ENCODE results near the gene PTPN14. TPM values are rescaled to one million over a fixed set of nuclear protein-coding genes. Genes with fewer than 3 reads are reported as not detected.

The PTPN14 gene
- total and polyA plus RNA-seq, 3 donors from 2014 or later: 14.8 to 59.2 (median 42.2) TPM

DNA sequence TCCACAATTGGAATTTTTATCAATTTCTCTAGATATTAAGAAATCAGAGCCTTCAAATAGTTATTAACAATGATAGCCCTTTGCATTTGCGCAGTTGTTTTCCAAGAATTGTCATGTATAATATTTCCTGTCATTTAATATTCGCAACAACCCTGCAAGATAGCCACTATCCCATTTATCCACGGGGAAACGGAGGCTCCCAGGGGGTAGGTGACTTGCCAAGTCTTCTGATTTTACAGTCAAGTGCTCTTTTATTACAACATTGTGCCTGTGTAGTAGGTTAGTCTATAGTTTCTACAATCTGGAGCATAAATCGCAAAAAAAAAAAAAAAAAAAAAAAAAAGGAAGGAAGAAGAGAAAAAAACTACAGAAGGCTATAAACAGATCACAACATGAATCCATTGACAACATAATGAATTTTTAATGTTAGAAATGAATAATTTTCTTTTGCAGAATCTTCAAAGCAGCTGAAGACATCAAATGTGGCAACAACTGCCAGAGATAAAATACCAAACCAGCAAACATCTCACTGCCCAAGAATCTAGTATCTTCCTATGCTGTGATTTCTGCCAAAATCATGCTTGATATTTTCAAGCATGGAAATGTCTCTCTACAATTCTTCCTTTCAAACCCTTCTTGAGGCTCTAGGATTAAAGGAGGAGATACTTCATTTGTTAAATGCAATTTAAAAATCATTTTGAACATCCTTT, 125.5 kb downstream of the PTPN14 start:
- Histone ChIP-seq H3K4me3 (no peak overlapping the region), H3K36me3 (ENCODE audit: low read depth, missing control alignments) (no peaks in the 10 kb centered on the region), H3K9me3 (no peaks in the 10 kb centered on the region), H3K27me3 (no peaks in the 10 kb centered on the region), H3K27ac (no peak overlapping the region), H3K4me1 (no peaks in the 10 kb centered on the region)
- intact Hi-C loops (cut with DNase I; ENCODE audit: low total_unique reads): no loop called here
- WGBS, 2 donors: 82 to 83% methylated on average over 5 of the region's 5 CpGs
- no peak for DNase-seq
- TF ChIP-seq, protein P1, sequence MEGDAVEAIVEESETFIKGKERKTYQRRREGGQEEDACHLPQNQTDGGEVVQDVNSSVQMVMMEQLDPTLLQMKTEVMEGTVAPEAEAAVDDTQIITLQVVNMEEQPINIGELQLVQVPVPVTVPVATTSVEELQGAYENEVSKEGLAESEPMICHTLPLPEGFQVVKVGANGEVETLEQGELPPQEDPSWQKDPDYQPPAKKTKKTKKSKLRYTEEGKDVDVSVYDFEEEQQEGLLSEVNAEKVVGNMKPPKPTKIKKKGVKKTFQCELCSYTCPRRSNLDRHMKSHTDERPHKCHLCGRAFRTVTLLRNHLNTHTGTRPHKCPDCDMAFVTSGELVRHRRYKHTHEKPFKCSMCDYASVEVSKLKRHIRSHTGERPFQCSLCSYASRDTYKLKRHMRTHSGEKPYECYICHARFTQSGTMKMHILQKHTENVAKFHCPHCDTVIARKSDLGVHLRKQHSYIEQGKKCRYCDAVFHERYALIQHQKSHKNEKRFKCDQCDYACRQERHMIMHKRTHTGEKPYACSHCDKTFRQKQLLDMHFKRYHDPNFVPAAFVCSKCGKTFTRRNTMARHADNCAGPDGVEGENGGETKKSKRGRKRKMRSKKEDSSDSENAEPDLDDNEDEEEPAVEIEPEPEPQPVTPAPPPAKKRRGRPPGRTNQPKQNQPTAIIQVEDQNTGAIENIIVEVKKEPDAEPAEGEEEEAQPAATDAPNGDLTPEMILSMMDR (IDR thresholded peaks at IDR 0.05): no peak
- TF ChIP-seq POLR2A (IDR thresholded peaks at IDR 0.05): no peak

DNA sequence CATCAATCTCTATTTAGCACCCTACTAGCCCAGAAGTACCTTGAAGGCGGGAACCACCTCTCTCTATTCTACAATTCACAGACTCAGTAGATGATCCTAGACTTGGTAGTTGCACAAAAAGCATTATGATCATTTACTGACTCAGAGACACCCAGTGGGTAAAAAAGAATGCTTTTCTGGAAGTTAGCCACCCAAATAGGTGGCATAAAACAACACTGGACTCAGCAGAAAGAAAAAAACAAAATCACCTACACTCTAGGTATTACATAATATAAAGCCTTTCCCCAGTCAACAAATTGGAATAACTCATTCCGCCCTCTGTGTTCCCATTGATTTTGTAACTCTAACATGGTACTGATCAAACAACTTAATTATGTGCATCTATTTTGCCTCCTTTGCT, 126.3 kb downstream of the PTPN14 start:
- no peak for DNase-seq
- Histone ChIP-seq H3K4me1 (peaks cover 4% of the 10 kb centered on the region), H3K4me3 (no peak overlapping the region), H3K9me3 (no peaks in the 10 kb centered on the region), H3K27me3 (no peaks in the 10 kb centered on the region), H3K27ac (no peak overlapping the region), H3K36me3 (ENCODE audit: low read depth, missing control alignments) (no peaks in the 10 kb centered on the region)
- intact Hi-C loops (cut with DNase I; ENCODE audit: low total_unique reads): no loop called here
- TF ChIP-seq POLR2A (IDR thresholded peaks at IDR 0.05): no peak
- TF ChIP-seq, protein P1 (IDR thresholded peaks at IDR 0.05): no peak
- WGBS, 2 donors: 96 to 98% methylated on average over 2 of the region's 2 CpGs

DNA sequence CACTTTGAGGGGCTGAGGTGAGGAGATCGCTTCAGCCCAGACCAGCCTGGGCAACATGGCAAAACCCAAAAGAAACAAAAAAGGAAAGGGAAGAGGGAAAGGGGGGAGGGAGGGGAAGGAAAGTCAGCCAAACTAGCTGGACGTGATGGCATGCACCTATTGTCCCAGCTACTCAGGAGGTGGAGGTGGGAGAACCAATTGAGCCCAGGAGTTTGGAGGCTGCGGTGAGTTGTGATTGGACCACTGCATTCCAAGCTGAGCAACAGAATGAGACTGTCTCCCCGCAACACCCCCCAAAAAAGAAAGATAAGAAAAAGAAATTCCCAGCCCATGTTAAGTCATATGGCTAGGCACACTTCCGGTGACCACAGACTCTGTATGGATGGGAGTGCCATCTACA, 128.4 kb downstream of the PTPN14 start:
- Histone ChIP-seq H3K27ac (no peak overlapping the region), H3K9me3 (no peaks in the 10 kb centered on the region), H3K4me3 (no peak overlapping the region), H3K27me3 (no peaks in the 10 kb centered on the region), H3K4me1 (peaks cover 21% of the 10 kb centered on the region), H3K36me3 (ENCODE audit: low read depth, missing control alignments) (no peaks in the 10 kb centered on the region)
- WGBS, 2 donors: 87 to 93% methylated on average over 5 of the region's 5 CpGs
- intact Hi-C loops (cut with DNase I; ENCODE audit: low total_unique reads): no loop called here
- no peak for DNase-seq
- TF ChIP-seq POLR2A (IDR thresholded peaks at IDR 0.05): no peak
- TF ChIP-seq, protein P1 (IDR thresholded peaks at IDR 0.05): no peak

DNA sequence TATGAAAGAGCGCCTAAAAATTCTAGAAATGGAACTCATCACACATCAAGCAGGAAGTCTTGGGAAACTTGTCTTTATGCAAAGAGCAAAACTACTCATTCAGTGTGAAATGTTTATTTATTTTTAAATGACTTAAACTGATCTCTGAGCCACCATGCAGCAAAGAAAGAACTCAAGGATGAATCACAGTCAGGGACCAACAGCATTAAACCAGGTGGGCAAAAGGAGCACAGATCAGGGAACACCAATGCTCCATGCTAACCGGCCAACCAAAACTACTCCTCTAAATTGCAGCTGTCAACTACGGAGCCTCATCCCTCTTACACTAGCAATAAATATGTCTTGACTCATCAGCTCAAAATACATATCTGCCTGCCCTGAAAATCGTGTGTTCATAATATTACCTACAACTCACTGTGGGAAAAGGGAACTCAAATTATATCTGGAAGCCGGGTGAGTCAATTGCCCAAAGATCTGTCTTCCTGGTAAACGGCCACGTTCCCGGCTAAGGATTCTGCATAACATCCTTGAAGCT, 129.2 kb downstream of the PTPN14 start:
- H3K27me3 ChIP-seq: no peaks in the 10 kb centered on the region
- intact Hi-C loops (cut with DNase I; ENCODE audit: low total_unique reads): no loop called here
- H3K9me3 ChIP-seq: no peaks in the 10 kb centered on the region
- no peaks in the 10 kb centered on the region for H3K36me3 ChIP-seq (ENCODE audit: low read depth, missing control alignments)
- no peak overlapping the region for H3K4me3 ChIP-seq
- WGBS, 2 donors: 87 to 93% methylated on average over 8 of the region's 8 CpGs
- no peak overlapping the region for H3K27ac ChIP-seq
- DNase-seq: no peak
- TF ChIP-seq, protein P1 (IDR thresholded peaks at IDR 0.05): no peak
- TF ChIP-seq POLR2A (IDR thresholded peaks at IDR 0.05): no peak
- H3K4me1 ChIP-seq: peaks cover 21% of the 10 kb centered on the region

DNA sequence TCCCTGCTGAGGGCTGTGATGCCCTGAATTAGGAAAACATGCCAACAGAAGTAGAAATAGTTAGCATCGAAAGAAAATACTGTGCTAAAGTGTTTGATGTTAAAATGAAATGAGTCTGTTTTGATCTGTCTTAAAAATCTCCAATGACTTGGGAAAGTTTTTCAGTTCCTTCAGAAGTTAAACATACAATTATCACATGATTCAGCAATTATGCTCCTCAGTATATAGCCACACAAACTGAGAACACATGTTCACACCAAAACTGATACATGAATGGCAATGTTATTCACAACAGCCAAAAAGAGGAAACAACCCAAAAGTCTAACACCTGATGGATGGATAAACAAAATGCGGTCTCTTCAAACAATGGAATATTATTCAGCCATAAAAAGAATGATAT, 130.6 kb downstream of the PTPN14 start:
- intact Hi-C loops (cut with DNase I; ENCODE audit: low total_unique reads): no loop called here
- TF ChIP-seq, protein P1 (IDR thresholded peaks at IDR 0.05): no peak
- TF ChIP-seq POLR2A (IDR thresholded peaks at IDR 0.05): no peak
- WGBS, 2 donors: 93 to 94% methylated on average over 2 of the region's 2 CpGs

More for the DNA sequence above, 130.6 kb downstream of the PTPN14 start:
- Histone ChIP-seq H3K27ac (no peak overlapping the region), H3K4me1 (peaks cover 21% of the 10 kb centered on the region), H3K27me3 (no peaks in the 10 kb centered on the region), H3K9me3 (no peaks in the 10 kb centered on the region), H3K36me3 (ENCODE audit: low read depth, missing control alignments) (no peaks in the 10 kb centered on the region), H3K4me3 (no peak overlapping the region)
- no peak for DNase-seq
